ENCODE results near the gene GJB5.

GJB5 gene

DNA sequence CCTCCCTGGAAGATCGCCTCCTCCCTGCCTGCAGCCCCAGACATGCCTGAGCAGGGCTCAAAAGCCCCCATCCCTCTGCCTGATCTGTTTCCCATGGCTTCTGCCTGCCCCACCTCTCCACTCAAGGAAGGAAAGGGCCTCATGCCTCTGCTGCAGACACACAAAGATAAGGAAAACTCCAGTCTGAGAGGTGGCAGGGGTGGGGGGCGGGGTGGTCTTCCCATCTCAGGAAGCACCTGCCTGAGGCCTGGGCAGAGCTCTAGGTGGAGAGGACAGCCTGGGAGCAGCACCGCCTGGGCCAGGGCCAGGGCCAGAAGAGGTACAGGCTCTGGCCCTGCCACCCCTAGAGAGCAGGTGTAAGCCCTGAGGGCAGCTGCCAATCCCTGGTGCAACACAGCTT, 22.1 kb downstream of the GJB5 start:
- no peak for DNase-seq (ENCODE audit: low spot score)

- no peak for DNase-seq (ENCODE audit: low spot score)
These were observed 22.9 kb downstream of the GJB5 start for GRCh38 chr1:34777519-34778321.

DNA sequence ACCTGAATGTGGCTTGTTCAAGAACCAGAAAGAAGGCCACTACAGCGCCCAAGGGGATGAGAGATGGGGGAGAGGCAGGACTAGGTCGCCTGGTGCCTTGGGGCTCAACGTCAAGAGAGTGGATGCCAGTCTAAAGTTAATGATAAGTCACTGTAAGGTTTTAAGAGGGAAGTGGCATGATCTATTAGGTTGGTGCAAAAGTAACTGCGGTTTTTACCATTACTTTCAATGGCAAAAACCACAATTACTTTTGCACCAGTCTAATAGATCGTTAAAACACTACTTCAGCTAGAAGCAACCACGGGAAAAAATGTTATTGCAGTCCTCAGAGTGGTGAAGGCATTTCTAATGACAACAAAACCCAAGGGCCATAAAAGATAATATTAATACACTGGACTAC, 23.5 kb downstream of the GJB5 start:
- no peak for DNase-seq (ENCODE audit: low spot score)

DNA sequence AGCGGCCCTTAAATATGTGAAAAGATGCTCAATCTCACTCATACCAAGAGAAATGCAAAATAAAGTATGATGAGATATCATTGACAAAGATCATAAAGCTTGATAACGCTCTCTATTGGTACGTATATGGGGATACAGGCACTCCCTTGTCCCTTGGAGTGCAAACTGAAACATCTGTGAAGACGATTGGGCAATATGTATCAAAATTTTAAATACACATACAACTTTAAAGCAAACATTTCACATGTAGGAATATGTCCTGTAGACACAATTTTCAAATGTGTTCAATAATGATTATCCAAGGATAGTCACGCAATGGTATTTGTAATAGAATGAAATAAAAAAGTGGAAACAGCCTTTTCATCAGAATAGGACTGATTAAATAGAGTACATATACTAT, 24.2 kb downstream of the GJB5 start:
- DNase-seq (ENCODE audit: low spot score) = no peak

- DNase-seq (ENCODE audit: low spot score) = no peak
These were observed 24.7 kb downstream of the GJB5 start for GRCh38 chr1:34779526-34779925.

GRCh38 chr1:34779962-34780361, 25.1 kb downstream of the GJB5 start:
- no peak for DNase-seq (ENCODE audit: low spot score)

DNA sequence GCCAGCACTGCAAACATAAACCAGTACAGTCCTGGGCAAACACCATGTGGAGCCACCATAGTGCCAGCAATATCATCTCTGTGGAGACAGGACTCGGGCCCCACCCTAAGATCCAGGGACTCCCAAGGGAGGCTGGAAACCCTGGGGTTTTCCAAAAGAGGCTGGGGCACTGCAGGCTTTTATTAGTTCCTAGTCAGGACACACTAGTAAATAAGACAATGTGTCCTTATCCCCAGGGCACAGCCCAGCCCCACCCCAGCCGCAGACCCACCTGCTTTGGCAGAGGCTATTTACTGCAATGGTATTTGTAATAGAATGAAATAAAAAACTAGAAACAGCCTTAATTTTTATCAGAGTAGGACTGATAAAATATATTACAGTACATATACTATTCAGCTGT, 25.7 kb downstream of the GJB5 start:
- no peak for DNase-seq (ENCODE audit: low spot score)

DNA sequence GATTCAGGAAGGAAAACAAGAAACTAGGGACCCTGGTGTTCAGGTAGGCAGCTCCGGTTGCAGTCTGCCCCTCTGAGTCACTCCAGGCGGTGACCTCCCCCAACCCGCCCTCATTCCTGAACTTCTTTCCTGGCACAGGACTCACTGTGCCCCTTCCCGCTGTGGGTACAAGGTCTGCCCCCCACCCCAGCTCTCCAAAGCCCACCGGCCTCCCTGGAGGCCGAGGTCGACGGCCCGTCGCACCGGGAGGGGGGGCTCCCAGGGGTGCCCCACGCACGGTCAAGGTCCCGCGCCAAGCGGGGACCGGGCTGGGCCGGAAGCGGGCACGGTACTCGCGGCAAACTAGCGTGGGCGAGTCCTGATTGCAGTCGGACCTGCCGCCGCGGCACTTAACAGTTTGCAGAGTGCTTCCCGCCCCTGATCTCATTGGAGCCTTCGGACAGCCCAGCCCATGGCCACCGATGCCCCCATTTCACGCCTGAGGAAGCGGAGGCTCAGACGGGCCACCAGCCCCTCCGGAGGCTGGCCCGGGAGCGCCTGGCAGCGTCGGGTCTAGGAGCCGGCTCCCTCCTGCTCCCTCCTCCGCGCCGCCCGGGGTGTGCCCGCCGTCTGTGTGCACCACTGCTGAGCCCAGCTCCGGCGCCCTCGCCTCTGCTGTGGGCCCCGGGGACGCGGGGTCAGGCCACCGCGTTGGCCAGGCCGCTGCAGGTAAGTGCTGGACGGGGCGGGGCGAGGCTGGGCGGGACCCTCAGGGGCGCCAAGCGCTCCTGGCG, 26.4 kb downstream of the GJB5 start, which contains the start of gene GJB3:
GJB3 (plus strand) TSS at position 144 of the 773 bp plus-strand sequence. CDS start 3,549 bp downstream, outside the sequence.
- no peak for DNase-seq (ENCODE audit: low spot score)

DNA sequence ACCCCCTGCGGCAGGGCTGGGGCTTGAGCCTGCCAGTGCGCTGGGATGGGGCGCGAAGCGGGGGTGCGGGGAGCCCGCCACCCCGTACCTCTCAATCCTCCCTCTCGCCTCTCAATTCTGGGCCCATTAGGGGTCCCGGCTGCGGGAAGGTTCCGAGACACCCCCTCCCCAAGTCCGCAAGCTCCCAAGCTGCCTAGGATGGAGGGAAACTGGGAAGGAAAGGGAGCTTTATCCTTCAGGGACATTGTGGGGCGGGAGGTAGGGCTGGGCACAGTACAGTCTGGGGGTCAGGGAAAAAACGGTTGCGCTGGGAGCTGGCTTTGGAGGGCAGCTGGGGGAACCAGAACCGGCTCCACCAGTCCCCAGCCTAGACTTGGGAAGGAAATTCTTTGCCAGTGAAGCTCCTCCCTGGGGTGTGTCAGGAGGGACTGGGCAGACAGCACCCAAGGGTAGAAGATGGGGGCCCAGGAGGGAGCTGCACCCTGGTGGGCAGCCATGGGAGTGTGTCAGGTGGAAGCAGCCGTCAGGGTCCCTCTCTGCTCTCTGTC, 27.1 kb downstream of the GJB5 start:
- DNase-seq (ENCODE audit: low spot score) = no peak

- no peak for DNase-seq (ENCODE audit: low spot score)
These were observed 29.9 kb downstream of the GJB5 start for GRCh38 chr1:34784751-34785221.

GRCh38 chr1:34785231-34785874, 30.5 kb downstream of the GJB5 start:
- no peak for DNase-seq (ENCODE audit: low spot score)

DNA sequence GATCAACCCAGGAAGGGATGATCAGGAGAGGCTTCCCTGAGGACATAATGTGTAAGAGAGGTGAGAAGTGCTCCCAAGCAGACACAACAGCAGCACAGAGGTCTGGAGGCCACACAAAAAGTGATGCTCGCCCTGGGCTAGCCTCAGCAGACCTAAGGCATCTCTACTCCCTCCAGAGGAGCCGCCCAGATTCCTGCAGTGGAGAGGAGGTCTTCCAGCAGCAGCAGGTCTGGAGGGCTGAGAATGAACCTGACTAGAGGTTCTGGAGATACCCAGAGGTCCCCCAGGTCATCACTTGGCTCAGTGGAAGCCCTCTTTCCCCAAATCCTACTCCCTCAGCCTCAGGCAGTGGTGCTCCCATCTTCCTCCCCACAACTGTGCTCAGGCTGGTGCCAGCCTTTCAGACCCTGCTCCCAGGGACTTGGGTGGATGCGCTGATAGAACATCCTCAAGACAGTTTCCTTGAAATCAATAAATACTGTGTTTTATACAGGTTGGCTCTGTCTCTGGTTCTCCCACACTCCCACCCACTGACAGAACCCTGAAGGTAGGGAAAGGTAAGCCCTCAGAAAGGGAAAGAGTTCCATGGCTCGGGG, 31.1 kb downstream of the GJB5 start:
- no peak for DNase-seq (ENCODE audit: low spot score)

DNA sequence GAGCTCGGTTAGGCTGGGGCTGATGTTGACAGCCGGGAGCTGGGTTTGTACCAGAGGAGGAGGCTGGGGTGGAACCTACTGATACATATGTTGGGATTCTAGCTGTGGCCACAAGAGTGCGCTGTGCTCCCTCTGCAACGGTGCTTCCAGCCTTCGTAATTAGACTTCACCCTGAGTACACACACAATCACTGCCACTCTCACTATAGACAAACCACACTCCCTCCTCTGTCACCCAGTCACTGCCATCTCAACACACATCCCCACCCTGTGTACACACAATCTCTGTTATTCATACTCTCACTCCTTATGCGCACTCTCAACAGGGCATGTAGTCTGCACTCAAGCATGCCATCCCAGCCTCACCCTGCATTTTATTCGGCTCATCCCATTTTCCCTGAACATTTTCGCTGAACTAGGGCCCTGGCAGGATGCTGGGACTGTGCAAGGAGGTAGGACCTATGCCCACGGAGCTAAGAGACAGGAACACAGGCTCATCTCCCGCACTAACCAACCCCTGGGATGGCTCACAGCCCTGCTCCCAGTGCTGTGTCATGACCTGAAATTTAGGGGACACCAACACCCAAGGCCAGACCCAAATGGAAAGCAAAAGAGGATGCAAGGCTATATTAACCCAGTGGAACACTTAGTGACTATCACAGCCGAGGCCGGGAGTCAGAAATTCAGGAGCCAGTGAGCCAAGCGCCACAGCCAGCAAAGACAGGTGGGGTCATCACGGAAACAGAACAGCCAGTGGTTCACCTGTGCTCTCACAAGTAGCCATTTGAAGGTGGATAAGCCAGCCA, 31.9 kb downstream of the GJB5 start:
- peak; percentile 60 for DNase-seq (ENCODE audit: low spot score)

- DNase-seq (ENCODE audit: low spot score) = no peak
These were observed 32.9 kb downstream of the GJB5 start for GRCh38 chr1:34787461-34788420.

DNA sequence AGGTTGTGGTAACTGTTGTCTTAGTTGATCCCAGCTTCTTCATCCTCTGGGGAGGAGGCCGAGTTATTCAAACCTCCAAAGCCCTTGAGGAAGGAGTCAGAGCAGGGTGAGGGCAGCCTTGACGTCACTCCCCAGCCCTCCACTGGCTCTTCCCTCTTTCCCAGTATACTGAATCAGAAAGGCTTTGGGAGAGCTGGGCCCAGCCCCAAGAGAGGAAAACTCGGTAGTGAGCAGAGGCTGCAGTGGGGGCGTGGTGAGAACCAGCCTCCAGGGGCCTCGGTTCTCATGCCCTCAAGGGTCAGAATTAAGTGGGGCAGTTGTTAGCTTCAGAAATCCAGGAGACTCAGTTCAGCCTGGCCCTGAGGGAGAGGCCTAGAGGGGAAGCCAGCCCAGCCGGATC, 36.1 kb downstream of the GJB5 start:
- DNase-seq (ENCODE audit: low spot score) = no peak

DNA sequence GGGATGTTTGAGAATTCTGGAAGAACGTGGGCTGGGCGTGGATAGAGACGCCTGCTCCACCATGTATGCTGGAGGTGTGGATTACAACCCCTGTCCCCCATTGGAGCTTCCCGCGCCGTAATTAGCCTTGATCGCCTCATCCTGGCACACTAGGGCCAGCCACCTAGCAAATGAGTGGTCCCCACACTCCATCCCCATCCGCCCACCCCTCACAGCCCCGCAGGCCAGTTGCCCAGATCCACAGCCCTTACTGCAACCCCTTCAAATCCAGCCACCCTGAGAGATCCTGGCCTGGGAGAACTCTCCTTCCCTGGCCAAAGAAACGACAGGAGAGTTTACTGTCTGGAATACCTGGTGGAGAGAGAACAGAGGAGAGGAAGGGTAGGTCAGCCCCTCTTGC, 37.6 kb downstream of the GJB5 start:
- no peak for DNase-seq (ENCODE audit: low spot score)

- no peak for DNase-seq (ENCODE audit: low spot score)
These were observed 38.3 kb downstream of the GJB5 start, which contains the start of gene GJA4 for GRCh38 chr1:34792868-34793727. GJA4 (plus strand) TSS chr1:34792999; CDS start chr1:34794214, 1,215 bp downstream.

DNA sequence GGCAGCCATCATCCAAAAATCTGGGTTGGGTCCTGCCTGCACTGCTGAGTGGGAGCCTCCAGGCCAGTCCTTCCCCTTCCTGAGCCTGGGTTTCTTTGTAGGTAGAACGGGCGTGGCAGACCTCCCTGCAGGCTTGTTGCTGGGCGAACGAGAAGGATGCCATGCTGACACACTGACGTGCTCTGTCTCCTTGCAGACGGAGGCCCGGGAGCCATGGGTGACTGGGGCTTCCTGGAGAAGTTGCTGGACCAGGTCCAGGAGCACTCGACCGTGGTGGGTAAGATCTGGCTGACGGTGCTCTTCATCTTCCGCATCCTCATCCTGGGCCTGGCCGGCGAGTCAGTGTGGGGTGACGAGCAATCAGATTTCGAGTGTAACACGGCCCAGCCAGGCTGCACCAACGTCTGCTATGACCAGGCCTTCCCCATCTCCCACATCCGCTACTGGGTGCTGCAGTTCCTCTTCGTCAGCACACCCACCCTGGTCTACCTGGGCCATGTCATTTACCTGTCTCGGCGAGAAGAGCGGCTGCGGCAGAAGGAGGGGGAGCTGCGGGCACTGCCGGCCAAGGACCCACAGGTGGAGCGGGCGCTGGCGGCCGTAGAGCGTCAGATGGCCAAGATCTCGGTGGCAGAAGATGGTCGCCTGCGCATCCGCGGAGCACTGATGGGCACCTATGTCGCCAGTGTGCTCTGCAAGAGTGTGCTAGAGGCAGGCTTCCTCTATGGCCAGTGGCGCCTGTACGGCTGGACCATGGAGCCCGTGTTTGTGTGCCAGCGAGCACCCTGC, 39.3 kb downstream of the GJB5 start:
- no peak for DNase-seq (ENCODE audit: low spot score)

All from CD4-positive, alpha-beta T cell treated with Interleukin-2 at 100 ng/mL for 4 hours (primary cell).